CD4-positive, alpha-beta T cell treated with Interleukin-6 at 100 ng/mL for 8 hours (primary cell): ENCODE results near the gene CCDC91.

ENCODE experiments used
- DNase-seq: peaks from one replicate; pipeline ENCODE4 v3.0.0-alpha.2; 2020; ENCODE audit warnings: mixed read lengths, low spot score

The CCDC91 gene

DNA sequence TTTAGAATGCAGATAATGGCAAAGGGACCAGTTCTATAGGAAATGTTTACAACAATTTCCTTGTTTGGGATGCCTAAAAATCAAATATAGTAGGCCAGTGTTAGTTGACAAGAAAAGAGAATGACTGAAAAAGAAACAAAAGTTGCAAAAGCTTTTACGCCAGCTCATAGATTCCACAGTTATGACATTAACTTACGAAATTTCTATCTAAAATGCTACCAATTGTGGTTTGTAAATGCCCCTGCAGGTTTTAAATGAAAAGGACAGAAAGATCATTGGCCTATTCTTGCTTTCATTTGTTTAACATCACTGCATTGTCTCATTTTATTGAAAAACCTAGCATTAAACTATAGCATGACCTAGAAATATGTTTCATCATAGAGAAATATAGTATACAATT, 345.8 kb downstream of the CCDC91 start:
- no peak for DNase-seq

DNA sequence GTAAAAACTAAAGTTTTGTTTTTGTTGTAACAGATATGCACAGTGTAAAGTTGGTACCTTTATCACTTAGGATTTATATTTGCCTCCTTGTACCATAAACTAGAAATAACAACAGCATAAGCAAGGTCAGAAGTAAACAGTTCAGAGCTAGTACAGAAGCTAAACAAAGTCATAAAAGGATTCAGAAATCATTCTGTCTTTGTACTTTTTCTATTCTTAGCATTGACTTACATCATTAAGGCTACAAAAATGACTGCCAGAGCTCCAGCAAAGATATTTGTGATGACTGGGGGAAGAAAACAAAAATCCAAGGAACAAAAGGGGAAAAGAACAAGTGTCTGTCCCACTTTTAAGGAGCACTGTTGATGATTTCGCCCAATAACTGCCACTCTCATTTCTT, 347.2 kb downstream of the CCDC91 start:
- DNase-seq: no peak

- DNase-seq: no peak
Observed at GRCh38 chr12:28539691-28540323, 349.6 kb downstream of the CCDC91 start.

DNA sequence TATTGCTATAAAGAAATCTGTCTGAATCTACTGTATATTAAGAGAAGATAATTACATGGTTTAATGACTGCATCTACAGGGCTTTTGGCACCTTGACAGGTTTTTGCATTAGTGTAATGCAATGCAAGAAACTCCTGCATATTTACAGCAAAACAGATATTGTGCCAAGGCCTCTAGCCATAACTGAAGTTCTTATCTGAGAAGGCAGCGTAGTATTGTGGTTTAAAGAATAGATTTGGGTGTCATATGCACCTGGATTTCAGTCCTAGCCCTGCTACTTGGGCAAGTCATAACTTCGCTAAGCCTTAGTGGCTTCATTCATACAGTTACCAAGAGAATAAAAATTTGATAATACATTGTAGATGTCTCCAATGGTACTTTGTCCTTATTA, 350.1 kb downstream of the CCDC91 start:
- no peak for DNase-seq

DNA sequence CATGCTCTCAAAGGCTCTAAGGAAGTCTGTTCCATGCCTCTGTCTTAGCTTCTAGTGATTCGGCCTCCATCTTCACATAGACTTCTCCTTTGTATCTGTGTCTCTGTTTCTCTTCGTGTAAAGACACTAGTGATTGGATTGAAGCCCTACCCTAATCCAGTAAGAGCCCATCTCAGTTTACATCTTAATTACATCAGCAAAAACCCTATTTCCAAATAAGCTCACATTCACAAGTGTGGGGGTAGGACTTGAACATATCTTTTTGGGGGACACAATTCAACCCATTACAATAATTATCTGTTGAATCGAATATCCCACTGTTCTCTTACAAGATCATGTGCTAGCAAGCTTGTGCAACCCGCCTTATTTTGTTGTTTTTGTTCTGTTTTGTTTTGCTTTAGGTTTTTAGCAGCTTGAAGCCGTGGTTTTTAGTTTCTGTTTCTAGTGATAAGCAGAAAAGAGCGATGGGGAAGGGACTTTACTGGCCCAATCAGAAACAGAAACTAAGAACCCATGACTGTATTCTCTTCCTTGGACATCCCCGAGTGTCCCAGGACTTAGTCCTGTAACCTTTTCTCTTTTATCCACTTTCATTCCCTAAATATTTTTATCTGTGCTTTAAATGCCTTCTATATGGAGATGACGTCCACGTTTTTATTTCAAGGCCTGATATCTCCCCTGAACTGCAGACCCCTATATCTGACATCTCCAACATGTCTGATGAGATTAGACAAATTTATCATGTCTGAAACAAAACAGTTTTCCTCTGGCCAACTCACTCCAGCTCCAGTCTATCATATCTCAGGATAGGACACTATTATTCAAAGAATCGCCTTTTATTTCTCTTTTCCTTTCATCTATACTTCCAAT, 353.0 kb downstream of the CCDC91 start:
- no peak for DNase-seq

- no peak for DNase-seq
Observed at GRCh38 chr12:28550757-28551704, 360.8 kb downstream of the CCDC91 start.

- DNase-seq: no peak
Observed at GRCh38 chr12:28552251-28552970, 362.2 kb downstream of the CCDC91 start.

- no peak for DNase-seq
Observed at GRCh38 chr12:28555748-28556147, 365.5 kb downstream of the CCDC91 start.

DNA sequence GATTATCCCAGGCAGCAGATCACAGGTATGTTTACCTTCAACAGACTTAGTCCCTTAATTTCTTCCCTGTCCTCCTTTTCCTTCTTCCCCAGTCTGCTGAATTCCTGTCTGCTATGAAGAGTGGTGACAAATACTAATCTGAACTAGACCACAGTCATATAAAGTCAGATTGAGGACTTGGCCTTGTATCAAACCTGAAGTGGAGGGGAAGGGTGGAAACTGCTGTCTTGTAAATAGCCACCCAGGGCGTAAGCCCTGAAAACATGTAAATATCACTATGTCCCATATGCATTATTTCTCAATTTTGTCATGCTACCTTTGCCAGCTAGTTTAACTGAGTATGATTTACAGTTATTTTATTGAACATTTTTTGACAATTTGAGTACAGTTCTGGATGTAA, 368.0 kb downstream of the CCDC91 start:
- DNase-seq: no peak

GRCh38 chr12:28563286-28563685, 373.0 kb downstream of the CCDC91 start:
- DNase-seq: no peak

DNA sequence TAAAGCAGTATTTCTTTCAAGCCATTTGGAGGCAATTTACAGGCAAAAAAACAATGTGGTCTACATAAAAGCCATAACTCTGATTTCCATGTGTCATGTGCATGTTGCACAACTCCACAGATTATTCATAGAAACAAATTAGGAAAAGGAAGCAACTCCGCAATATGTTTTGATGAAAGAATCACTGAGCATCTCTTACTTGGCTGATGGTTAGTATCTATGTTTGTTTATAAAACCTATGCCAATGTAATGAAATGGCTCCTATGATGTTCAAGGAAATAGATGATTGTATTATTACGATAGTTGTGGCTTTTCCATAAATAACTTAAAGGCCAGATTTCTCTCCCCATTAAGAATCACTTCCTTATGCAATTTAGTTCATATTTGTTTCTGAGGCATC, 373.7 kb downstream of the CCDC91 start:
- DNase-seq: no peak

- no peak for DNase-seq
Observed at GRCh38 chr12:28568118-28568517, 377.9 kb downstream of the CCDC91 start.

GRCh38 chr12:28568704-28569103, 378.4 kb downstream of the CCDC91 start:
- DNase-seq: no peak

- DNase-seq: no peak
Observed at GRCh38 chr12:28569698-28570411, 379.6 kb downstream of the CCDC91 start.

GRCh38 chr12:28570811-28571210, 380.6 kb downstream of the CCDC91 start:
- DNase-seq: no peak

GRCh38 chr12:28574746-28575592, 384.7 kb downstream of the CCDC91 start:
- no peak for DNase-seq

GRCh38 chr12:28575593-28576205, 385.4 kb downstream of the CCDC91 start:
- DNase-seq: no peak

DNA sequence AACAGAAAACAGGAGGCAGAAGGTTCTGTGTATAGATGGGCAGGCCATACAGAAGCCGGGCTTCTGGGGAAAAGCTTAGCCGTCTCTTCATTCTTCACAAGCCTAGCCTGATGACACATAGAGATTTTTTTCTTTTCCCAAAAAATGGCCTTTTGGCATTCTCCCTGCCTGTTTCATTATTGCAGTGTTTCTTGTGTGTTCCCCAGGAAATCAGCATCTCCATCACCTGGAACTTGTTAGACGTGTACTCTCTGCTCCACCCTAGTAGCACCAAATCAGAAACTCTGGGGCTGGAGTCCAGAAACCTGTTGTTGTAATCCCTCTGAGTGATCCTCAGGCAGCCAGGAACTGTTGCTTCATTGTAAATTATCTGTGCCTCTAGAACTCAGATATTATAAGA, 388.1 kb downstream of the CCDC91 start:
- DNase-seq: no peak

GRCh38 chr12:28578833-28579252, 388.6 kb downstream of the CCDC91 start:
- no peak for DNase-seq
